Loucy (cell line): Measurements from ENCODE around the gene FAM83C.

Source experiments
- CTCF ChIP-seq: fragments of 200-600 bp; sonication (generic); conservative IDR thresholded peaks from 2 replicates; pipeline ENCODE4 v1.5.1; 2014; ENCODE audit warnings: mild to moderate bottlenecking, antibody characterized with exemption, low read length
- EZH2phosphoT487 ChIP-seq: fragments of 200-600 bp; IDR thresholded peaks from 2 replicates; pipeline ENCODE4 v1.6.1; 2018; ENCODE audit warnings: antibody characterized with exemption, mild to moderate bottlenecking, moderate library complexity, borderline replicate concordance

GRCh38 chr20:35290887-35291417 lies 1.3 kb downstream of the FAM83C start:
- TF ChIP-seq CTCF (no peak), EZH2phosphoT487 (no peak)
